Thyroid gland (tissue), 4 donors: ENCODE data around the gene CLIC3. TPM values are rescaled to one million over a fixed set of nuclear protein-coding genes. Genes with fewer than 3 reads are reported as not detected.

ENCODE experiments used
- DNase-seq, 2 donors: peaks; one replicate each; pipeline ENCODE4 v3.0.0-alpha.2; 2019
- H3K27ac ChIP-seq, 3 donors: fragments of 200-600 bp; sonication (generic); 1 replicate in 2 of 3; 2 replicates in 1 of 3; pipeline ENCODE4 v1.5.1; 2016 to 2019; ENCODE audit warnings: mild to moderate bottlenecking in 1 of 3, moderate library complexity in 1 of 3
- H3K27me3 ChIP-seq: fragments of 200-600 bp; sonication (generic); one replicate; pipeline ENCODE4 v1.5.1; 2019
- H3K36me3 ChIP-seq, 2 donors: fragments of 200-600 bp; sonication (generic); one replicate each; pipeline ENCODE4 v1.5.1; 2016 to 2019
- H3K4me1 ChIP-seq, 2 donors: fragments of 200-600 bp; sonication (generic); one replicate each; pipeline ENCODE4 v1.5.1; 2017 to 2019
- H3K4me3 ChIP-seq, 3 donors: fragments of 200-600 bp; sonication (generic); replicated peaks in 1 of 3; 1 replicate in 2 of 3; 2 replicates in 1 of 3; pipeline ENCODE4 v1.5.1; 2016; ENCODE audit warnings: mild to moderate bottlenecking in 1 of 3
- H3K9me3 ChIP-seq: fragments of 200-600 bp; sonication (generic); one replicate; pipeline ENCODE4 v1.5.1; 2017
- POLR2A ChIP-seq, 2 donors: fragments of 450-650 bp; IDR thresholded peaks; one replicate each; pipeline ENCODE4 v1.6.1; 2017; ENCODE audit warnings: antibody characterized with exemption in 2 of 2, mild to moderate bottlenecking in 2 of 2, moderate library complexity in 1 of 2
- WGBS, 2 donors: methylation state at CpG; one replicate each; pipeline ENCODE4 v1.1.5; 2017; 5-methylcytosine and 5-hydroxymethylcytosine counted together
- intact Hi-C: fragments of 100-400 bp; cut with DNase I; formaldehyde crosslinking; loops from one replicate; pipeline ENCODE4 v1.15.1; 2023
- total RNA-seq, 4 donors: library from RNA; depleted of rRNA; stranded (reverse); fragments of >200 nt; gene quantifications; one replicate each; pipeline ENCODE4 v1.2.3, GENCODE V29; 2016
- TF ChIP-seq, protein P1 (sequence below), 6 experiments: fragments of 200-600 bp in 3 of 6; fragments of 450-650 bp in 3 of 6; sonication (generic) in 3 of 6; IDR thresholded peaks; one replicate each; pipeline ENCODE4 v1.5.1; 2016 to 2019; ENCODE audit warnings: antibody characterized with exemption in 6 of 6, mild to moderate bottlenecking in 2 of 6, inconsistent platforms in 1 of 6, moderate library complexity in 1 of 6

Gene CLIC3
- total RNA-seq, 4 donors from 2014 or later: 97.7 to 301 (median 268) TPM

- DNase-seq: peak in 1 of 2 donors; percentile 25
- TF ChIP-seq, protein P1, sequence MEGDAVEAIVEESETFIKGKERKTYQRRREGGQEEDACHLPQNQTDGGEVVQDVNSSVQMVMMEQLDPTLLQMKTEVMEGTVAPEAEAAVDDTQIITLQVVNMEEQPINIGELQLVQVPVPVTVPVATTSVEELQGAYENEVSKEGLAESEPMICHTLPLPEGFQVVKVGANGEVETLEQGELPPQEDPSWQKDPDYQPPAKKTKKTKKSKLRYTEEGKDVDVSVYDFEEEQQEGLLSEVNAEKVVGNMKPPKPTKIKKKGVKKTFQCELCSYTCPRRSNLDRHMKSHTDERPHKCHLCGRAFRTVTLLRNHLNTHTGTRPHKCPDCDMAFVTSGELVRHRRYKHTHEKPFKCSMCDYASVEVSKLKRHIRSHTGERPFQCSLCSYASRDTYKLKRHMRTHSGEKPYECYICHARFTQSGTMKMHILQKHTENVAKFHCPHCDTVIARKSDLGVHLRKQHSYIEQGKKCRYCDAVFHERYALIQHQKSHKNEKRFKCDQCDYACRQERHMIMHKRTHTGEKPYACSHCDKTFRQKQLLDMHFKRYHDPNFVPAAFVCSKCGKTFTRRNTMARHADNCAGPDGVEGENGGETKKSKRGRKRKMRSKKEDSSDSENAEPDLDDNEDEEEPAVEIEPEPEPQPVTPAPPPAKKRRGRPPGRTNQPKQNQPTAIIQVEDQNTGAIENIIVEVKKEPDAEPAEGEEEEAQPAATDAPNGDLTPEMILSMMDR (IDR thresholded peaks at IDR 0.05): no peak
- TF ChIP-seq POLR2A (IDR thresholded peaks at IDR 0.05): no peak
- Histone ChIP-seq H3K9me3 (no peaks in the 10 kb centered on the region), H3K4me3 (no peak overlapping the region), H3K4me1 (peaks cover 37 to 51% of the 10 kb centered on the region in 2 donors), H3K36me3 (no peaks in the 10 kb centered on the region), H3K27me3 (no peaks in the 10 kb centered on the region), H3K27ac (no peak overlapping the region)
- intact Hi-C loops: loop anchor here (2.0 to 10.0 kb wide), 3 partner anchors 82 to 244 kb away; partner anchors contain the start of genes AJM1 and PHPT1
- 86 to 88% methylated on average over 46 to 49 of the region's 65 CpGs for WGBS, 2 donors
These were observed 34.5 kb upstream of the CLIC3 start for GRCh38 chr9:137030538-137031527.

DNA sequence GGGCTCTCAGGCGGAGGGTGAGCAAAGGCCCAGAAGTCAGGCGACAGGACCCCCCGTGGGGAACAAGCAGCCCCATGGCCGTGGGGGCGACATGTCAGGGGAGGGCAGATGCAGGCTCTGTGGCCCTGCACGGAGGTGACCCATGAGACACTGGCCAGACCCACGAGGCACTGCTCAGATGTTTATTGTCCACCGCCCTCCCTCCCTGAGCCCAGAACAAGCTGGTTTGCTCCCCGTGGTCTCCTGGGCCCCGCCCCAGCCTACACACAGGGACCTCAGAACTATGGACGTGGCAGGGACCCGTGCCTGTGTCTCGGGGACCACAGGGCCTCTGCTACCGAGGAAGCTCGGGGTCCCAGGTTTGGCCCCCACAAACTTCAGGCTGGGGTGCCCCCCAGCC lies 33.6 kb upstream of the CLIC3 start:
- H3K27me3 ChIP-seq: no peaks in the 10 kb centered on the region
- no peak for DNase-seq
- H3K9me3 ChIP-seq: no peaks in the 10 kb centered on the region
- TF ChIP-seq, protein P1 (IDR thresholded peaks at IDR 0.05): no peak
- TF ChIP-seq POLR2A (IDR thresholded peaks at IDR 0.05): no peak
- intact Hi-C loops: loop anchor here (2.0 to 10.0 kb wide), 3 partner anchors 81 to 243 kb away; partner anchors contain the start of genes AJM1 and PHPT1
- H3K4me1 ChIP-seq: peaks cover 32 to 50% of the 10 kb centered on the region in 2 donors
- no peak overlapping the region for H3K27ac ChIP-seq
- 81 to 86% methylated on average over 6 to 14 of the region's 15 CpGs for WGBS, 2 donors
- no peak overlapping the region for H3K4me3 ChIP-seq
- H3K36me3 ChIP-seq: no peaks in the 10 kb centered on the region

GRCh38 chr9:137029058-137029936 lies 32.9 kb upstream of the CLIC3 start:
- peak overlapping the region in 1 of 3 donors; percentile 64 for H3K27ac ChIP-seq
- intact Hi-C loops: no loop called here

DNA sequence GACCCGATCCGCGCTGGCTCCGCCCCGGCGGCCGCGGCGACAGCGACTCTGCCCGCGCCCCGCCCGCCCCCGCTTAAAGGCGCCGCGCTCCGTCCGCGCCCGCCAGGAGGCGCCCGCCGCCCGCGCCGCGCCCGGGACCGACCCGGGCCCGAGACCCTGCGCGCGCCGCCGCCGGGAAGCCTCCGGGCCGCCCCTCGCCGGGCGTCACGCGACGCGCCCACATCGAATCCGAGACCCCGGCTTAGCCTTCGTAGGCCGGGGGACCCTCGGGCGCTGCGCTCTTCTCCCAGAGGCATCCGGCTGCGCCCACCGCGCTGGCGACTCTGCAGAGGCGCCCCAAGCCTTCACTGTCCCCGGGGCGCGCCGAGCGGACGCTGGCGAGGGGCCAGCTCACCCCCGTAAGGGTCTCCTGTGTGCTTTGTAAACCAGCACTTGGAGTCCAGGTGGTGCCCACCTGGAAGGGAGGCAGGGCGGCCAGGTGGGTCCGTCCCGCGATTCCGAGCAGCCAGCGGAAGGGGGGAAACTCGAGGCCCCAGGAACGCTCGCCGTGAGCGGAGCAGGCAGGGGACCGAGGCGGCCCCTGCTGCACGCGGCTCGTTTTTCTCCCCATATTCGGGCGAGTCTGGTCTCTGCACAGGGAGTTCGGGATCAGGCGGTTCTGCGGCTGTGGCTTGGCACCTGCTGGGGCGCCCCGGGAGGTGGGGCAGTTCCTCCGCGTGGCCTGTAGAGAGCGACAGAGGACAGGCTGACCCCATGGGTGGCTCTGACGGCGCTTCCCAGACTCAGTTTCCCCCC lies 32.1 kb upstream of the CLIC3 start:
- Histone ChIP-seq H3K27ac (peak overlapping the region in 2 of 3 donors; percentile 0 to 64), H3K9me3 (no peaks in the 10 kb centered on the region), H3K4me1 (peaks cover 29 to 42% of the 10 kb centered on the region in 2 donors), H3K4me3 (peak overlapping the region; percentile 22 to 49 (median 49)), H3K27me3 (no peaks in the 10 kb centered on the region), H3K36me3 (no peaks in the 10 kb centered on the region)
- intact Hi-C loops: no loop called here
- WGBS, 2 donors: 0% methylated on average over 33 of the region's 98 CpGs; no CpG with 5 or more reads in 1 of the 2 donors
- DNase-seq: peak; percentile 73 to 77
- TF ChIP-seq POLR2A (IDR thresholded peaks at IDR 0.05): no peak
- TF ChIP-seq, protein P1 (IDR thresholded peaks at IDR 0.05): peak in 3 of 6 experiments; percentile 28 to 44 (median 29)

More at GRCh38 chr9:137029058-137029936, 32.9 kb upstream of the CLIC3 start:
- Histone ChIP-seq H3K4me1 (peaks cover 29 to 43% of the 10 kb centered on the region in 2 donors), H3K4me3 (peak overlapping the region in 2 of 3 donors; percentile 22 to 49), H3K36me3 (no peaks in the 10 kb centered on the region), H3K27me3 (no peaks in the 10 kb centered on the region), H3K9me3 (no peaks in the 10 kb centered on the region)
- TF ChIP-seq POLR2A (IDR thresholded peaks at IDR 0.05): no peak
- TF ChIP-seq, protein P1 (IDR thresholded peaks at IDR 0.05): peak; percentile 56 to 85 (median 78)
- peak; percentile 74 to 79 for DNase-seq
- WGBS, 2 donors: 27 to 34% methylated on average over 19 of the region's 19 CpGs
